HepG2 (cell line): ENCODE data around the gene MRGPRF. TPM values are rescaled to one million over a fixed set of nuclear protein-coding genes. Genes with fewer than 3 reads are reported as not detected.

Experiments used
- AHDC1 ChIP-seq: sonication (generic); formaldehyde crosslinking; IDR thresholded peaks from 2 replicates; pipeline ENCODE4 v1.5.1; 2020; ENCODE audit warnings: mild to moderate bottlenecking, missing genetic modification reagents, borderline replicate concordance
- CBX2 ChIP-seq, 2 experiments: fragments of 200-600 bp in 1 of 2; sonication (generic); formaldehyde crosslinking in 1 of 2; IDR thresholded peaks; 2 replicates each; pipeline versions ENCODE4 v1.7.0 to v1.8.1; 2018 to 2022; ENCODE audit warnings: low read depth in 2 of 2, low read length in 1 of 2, mild to moderate bottlenecking in 1 of 2, missing genetic modification reagents in 1 of 2
- NR0B2 ChIP-seq: sonication (generic); formaldehyde crosslinking; IDR thresholded peaks from 2 replicates; pipeline ENCODE4 v1.4.0; 2020; ENCODE audit warnings: mild to moderate bottlenecking, missing genetic modification reagents
- NR2F2 ChIP-seq: IDR thresholded peaks from 2 replicates; pipeline ENCODE4 v1.6.1; 2012; ENCODE audit warnings: low read depth, inconsistent platforms, borderline replicate concordance
- TFAP4 ChIP-seq: sonication (generic); IDR thresholded peaks from 2 replicates; pipeline ENCODE4 v1.6.1; 2016; ENCODE audit warnings: low read depth, borderline replicate concordance
- UBTF ChIP-seq: sonication (generic); formaldehyde crosslinking; IDR thresholded peaks from 2 replicates; pipeline ENCODE4 v1.4.0; 2020; ENCODE audit warnings: mild to moderate bottlenecking, missing genetic modification reagents
- ZFX ChIP-seq: sonication (generic); formaldehyde crosslinking; IDR thresholded peaks from 2 replicates; pipeline ENCODE4 v1.4.0; 2020; ENCODE audit warnings: mild to moderate bottlenecking, low read depth, missing genetic modification reagents, moderate library complexity
- ZHX1 ChIP-seq: sonication (generic); formaldehyde crosslinking; IDR thresholded peaks from 2 replicates; pipeline ENCODE4 v1.8.1; 2022; ENCODE audit warnings: low read depth, mild to moderate bottlenecking, missing genetic modification reagents
- ZNF687 ChIP-seq: sonication (generic); formaldehyde crosslinking; IDR thresholded peaks from 2 replicates; pipeline ENCODE4 v1.5.1; 2020; ENCODE audit warnings: mild to moderate bottlenecking, missing genetic modification reagents, moderate library complexity
- polyA plus RNA-seq, 8 experiments: library from polyadenylated mRNA; depleted of rRNA in 3 of 8; stranded (reverse) in 7 of 8; unstranded in 1 of 8; fragments of >200 nt; fragmentation: Illumina TruSeq in 4 of 8; extraction: Trizol in 4 of 8; gene quantifications; 2 replicates each; pipeline versions ENCODE4 v1.2.1 to v1.2.3, GENCODE V29; 2011 to 2016; ENCODE audit warnings: low read depth in 4 of 8, missing spikeins in 1 of 8, mixed read lengths in 1 of 8; ENCODE audit not compliant: insufficient read depth in 1 of 8
- total RNA-seq, 5 experiments: library from RNA; depleted of rRNA; stranded (reverse); fragments of >200 nt; fragmentation: Illumina TruSeq; extraction: Trizol; gene quantifications; 2 replicates each; pipeline ENCODE4 v1.2.3, GENCODE V29; 2016; ENCODE audit warnings: low read depth in 1 of 5

MRGPRF gene
- total and polyA plus RNA-seq, 2 of the 13 experiments (the other 11 are each of a cell fraction or from before 2014, with no cell fraction given), result not detected

GRCh38 chr11:69014084-69014851, 1.2 kb upstream of the MRGPRF start (continued):
- TF ChIP-seq TFAP4 (peak; percentile 98), ZHX1 (CRISPR knock-in tag) (no peak), ZNF687 (CRISPR knock-in tag) (0 out of 2 replicates have a peak, but pooled peaks have one; percentile 31), ZFX (peak; percentile 23; the same call in 1 of the 2 replicates), NR0B2 (CRISPR knock-in tag) (no peak), UBTF (no peak), CBX2 (IDR thresholded peaks at IDR 0.05; ENCODE audit: low read depth, low read length) (no peak), CBX2 (CRISPR knock-in tag; IDR thresholded peaks at IDR 0.05; ENCODE audit: low read depth) (no peak), AHDC1 (0 out of 2 replicates have a peak, but pooled peaks have one; percentile 34), NR2F2 (peak; percentile 17; the same call in 1 of the 2 replicates)
